ENCODE measurements around the gene STARD4.

- TF ChIP-seq, protein P1, sequence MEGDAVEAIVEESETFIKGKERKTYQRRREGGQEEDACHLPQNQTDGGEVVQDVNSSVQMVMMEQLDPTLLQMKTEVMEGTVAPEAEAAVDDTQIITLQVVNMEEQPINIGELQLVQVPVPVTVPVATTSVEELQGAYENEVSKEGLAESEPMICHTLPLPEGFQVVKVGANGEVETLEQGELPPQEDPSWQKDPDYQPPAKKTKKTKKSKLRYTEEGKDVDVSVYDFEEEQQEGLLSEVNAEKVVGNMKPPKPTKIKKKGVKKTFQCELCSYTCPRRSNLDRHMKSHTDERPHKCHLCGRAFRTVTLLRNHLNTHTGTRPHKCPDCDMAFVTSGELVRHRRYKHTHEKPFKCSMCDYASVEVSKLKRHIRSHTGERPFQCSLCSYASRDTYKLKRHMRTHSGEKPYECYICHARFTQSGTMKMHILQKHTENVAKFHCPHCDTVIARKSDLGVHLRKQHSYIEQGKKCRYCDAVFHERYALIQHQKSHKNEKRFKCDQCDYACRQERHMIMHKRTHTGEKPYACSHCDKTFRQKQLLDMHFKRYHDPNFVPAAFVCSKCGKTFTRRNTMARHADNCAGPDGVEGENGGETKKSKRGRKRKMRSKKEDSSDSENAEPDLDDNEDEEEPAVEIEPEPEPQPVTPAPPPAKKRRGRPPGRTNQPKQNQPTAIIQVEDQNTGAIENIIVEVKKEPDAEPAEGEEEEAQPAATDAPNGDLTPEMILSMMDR (IDR thresholded peaks at IDR 0.05) = no peak
- TF ChIP-seq ZFX (IDR thresholded peaks at IDR 0.05; ENCODE audit: borderline replicate concordance) = no peak
These were observed 24.0 kb downstream of the STARD4 start for GRCh38 chr5:111488353-111488752.

Measured in 22Rv1 (cell line).